Progenitor cell of endocrine pancreas (in vitro differentiated cells): Measurements from ENCODE around the gene RALGPS1. TPM values are rescaled to one million over a fixed set of nuclear protein-coding genes. Genes with fewer than 3 reads are reported as not detected.

Experiments
- DNase-seq: peaks from one replicate; pipeline ENCODE4 v3.0.0; 2021; ENCODE audit warnings: low spot score; ENCODE audit not compliant: unreplicated experiment
- H3K27ac Mint-ChIP-seq: 2 replicates; pipeline ENCODE4 v1.8.0; 2021; ENCODE audit warnings: mild to moderate bottlenecking, moderate library complexity, mixed read lengths
- H3K27me3 Mint-ChIP-seq: 2 replicates; pipeline ENCODE4 v1.8.0; 2021; ENCODE audit warnings: mixed read lengths
- H3K36me3 Mint-ChIP-seq: 2 replicates; pipeline ENCODE4 v1.8.0; 2022; ENCODE audit warnings: mixed read lengths; ENCODE audit not compliant: insufficient read depth
- H3K4me1 Mint-ChIP-seq: 2 replicates; pipeline ENCODE4 v1.8.0; 2021; ENCODE audit warnings: low read depth, mixed read lengths
- H3K4me3 Mint-ChIP-seq: 2 replicates; pipeline ENCODE4 v1.8.0; 2021; ENCODE audit warnings: low read depth, mild to moderate bottlenecking, moderate library complexity, mixed read lengths
- H3K9me3 Mint-ChIP-seq: 2 replicates; pipeline ENCODE4 v1.8.0; 2021; ENCODE audit warnings: low read depth, mixed read lengths
- CTCF ChIP-seq: fragments of 200-600 bp; sonication (generic); IDR thresholded peaks from one replicate; pipeline ENCODE4 v1.5.0; 2021; ENCODE audit warnings: antibody characterized with exemption, mild to moderate bottlenecking; ENCODE audit not compliant: unreplicated experiment
- total RNA-seq: library from RNA; stranded (reverse); gene quantifications from 2 replicates; pipeline ENCODE4 v1.2.1, GENCODE V29; 2021

RALGPS1 gene
- total RNA-seq, 1 donor from 2014 or later = 39.2 TPM

DNA sequence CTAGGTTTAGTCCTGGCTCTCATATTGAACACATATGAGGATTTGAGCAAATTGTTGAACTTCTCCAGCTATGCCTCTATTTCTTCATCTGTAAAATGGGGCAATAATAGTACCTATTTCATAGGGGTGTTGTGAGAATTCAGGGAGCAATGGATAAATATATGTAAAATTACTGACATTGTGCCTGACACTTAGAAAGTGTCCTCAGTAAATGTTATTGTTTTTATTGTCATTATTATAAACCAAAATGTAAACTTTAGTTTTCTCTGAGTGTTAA lies 106.2 kb downstream of the RALGPS1 start:
- Mint-ChIP-seq H3K27me3 (no peaks in the 10 kb centered on the region), H3K4me3 (no peak overlapping the region), H3K27ac (no peak overlapping the region), H3K9me3 (no peaks in the 10 kb centered on the region), H3K36me3 (peaks cover 5% of the 10 kb centered on the region), H3K4me1 (peaks cover 3% of the 10 kb centered on the region)
- TF ChIP-seq CTCF = no peak
- DNase-seq = no peak

DNA sequence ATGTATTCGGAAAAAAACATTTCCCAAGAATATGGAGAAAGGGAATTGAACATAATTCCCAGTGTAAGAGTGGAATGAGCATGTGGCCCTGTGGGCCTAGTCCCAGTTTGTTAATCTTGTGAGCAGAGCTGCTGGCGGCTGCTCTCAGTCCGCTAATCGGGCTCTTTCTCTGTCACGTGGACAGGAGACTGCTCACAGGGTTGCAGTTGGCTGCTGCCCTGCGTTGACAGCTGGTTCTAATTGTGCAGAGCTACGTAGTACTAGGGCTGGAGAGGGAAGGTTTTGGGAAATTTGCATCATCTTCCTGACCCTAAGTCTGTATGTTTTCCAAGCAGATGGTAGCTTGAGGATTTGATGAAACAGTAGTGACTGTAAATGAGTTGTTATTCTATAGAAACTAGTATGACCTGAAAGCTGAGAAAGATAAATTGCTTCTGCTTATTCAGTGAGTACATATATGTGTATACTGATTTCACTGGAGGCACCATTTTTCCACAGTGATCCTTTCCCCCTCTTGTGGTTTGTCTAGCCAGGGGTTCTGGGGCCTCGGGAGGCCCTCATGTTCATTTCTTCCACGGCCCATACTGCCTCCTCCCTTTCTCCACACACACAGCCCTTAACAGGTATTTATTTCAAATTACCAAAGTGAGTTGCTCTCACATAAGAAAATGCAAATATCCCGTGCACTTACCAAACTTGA lies 107.2 kb downstream of the RALGPS1 start:
- no peaks in the 10 kb centered on the region for H3K9me3 Mint-ChIP-seq
- DNase-seq = no peak
- no peak overlapping the region for H3K4me3 Mint-ChIP-seq
- H3K27me3 Mint-ChIP-seq = no peaks in the 10 kb centered on the region
- TF ChIP-seq CTCF = no peak
- H3K4me1 Mint-ChIP-seq = peaks cover 6% of the 10 kb centered on the region
- H3K36me3 Mint-ChIP-seq = peaks cover 5% of the 10 kb centered on the region
- H3K27ac Mint-ChIP-seq = no peak overlapping the region

DNA sequence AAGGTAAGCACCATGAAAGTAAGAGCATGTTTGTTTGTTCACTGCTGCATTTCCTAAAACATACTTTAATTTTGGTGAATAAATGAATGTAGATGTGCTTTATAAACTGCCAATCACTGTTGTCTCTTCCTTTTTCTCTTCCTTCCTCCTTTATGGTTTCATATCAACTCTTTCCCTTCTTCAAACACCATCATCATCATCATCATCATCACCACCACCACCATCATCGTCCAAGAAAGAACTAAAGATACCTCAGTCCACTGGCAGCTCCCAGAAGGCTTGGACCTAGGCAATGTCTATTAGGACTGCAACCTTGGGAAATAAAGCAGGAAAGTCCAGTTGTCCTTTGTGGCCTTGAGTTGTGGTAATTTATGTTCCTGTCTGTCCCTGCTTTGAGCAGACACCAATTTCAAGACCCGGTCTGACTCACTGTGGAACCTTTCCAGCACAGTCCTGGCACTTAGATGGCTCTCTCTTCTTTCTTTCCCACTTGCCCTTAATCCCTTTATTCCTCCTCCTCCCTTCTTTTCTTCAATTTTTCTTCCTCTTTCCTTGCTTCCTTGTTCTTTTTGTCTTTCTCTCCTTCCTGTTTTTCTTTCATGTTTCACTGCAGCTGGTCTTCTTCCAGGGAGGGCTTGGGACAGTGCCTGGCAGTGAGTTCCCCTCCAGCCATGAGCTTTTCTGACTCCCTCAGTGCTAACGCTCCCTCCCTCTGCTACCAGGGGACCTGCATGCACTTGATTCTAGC lies 108.5 kb downstream of the RALGPS1 start:
- no peak for DNase-seq
- no peaks in the 10 kb centered on the region for H3K27me3 Mint-ChIP-seq
- H3K4me3 Mint-ChIP-seq = no peak overlapping the region
- H3K4me1 Mint-ChIP-seq = peaks cover 8% of the 10 kb centered on the region
- peaks cover 5% of the 10 kb centered on the region for H3K36me3 Mint-ChIP-seq
- TF ChIP-seq CTCF = no peak
- no peaks in the 10 kb centered on the region for H3K9me3 Mint-ChIP-seq
- H3K27ac Mint-ChIP-seq = peak overlapping the region; percentile 46

DNA sequence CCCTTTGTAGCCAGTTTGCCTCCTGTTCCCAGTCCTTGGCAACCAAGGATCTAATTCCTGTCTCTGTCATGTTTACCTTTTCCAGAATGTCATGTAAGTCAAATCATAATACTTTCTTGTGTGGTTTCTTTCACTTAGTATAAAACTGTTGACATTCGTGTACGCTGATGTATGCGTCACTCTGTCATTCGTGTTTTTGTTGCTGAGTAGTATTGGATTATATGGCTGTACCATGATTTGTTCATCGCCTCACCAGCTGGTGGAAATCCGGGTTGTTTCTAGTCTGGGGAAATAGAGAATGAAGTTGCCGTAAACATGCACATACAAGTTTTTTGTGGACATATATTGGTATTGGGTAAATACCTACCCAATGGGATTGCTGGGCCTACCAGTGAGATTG lies 110.5 kb downstream of the RALGPS1 start:
- H3K4me1 Mint-ChIP-seq = peaks cover 8% of the 10 kb centered on the region

GRCh38 chr9:127027694-127028093 lies 113.1 kb downstream of the RALGPS1 start:
- TF ChIP-seq CTCF = no peak
- H3K27ac Mint-ChIP-seq = no peak overlapping the region
- no peak overlapping the region for H3K4me3 Mint-ChIP-seq
- H3K4me1 Mint-ChIP-seq = peaks cover 8% of the 10 kb centered on the region
- no peak for DNase-seq
- no peaks in the 10 kb centered on the region for H3K27me3 Mint-ChIP-seq
- peaks cover 4% of the 10 kb centered on the region for H3K36me3 Mint-ChIP-seq
- H3K9me3 Mint-ChIP-seq = no peaks in the 10 kb centered on the region

More for the DNA sequence above, 110.5 kb downstream of the RALGPS1 start:
- Mint-ChIP-seq H3K27ac (no peak overlapping the region), H3K36me3 (peaks cover 5% of the 10 kb centered on the region), H3K9me3 (no peaks in the 10 kb centered on the region), H3K27me3 (no peaks in the 10 kb centered on the region), H3K4me3 (no peak overlapping the region)
- TF ChIP-seq CTCF = no peak
- DNase-seq = no peak
